Liver (tissue), 9 donors: ENCODE results near the gene NTNG2. TPM values are rescaled to one million over a fixed set of nuclear protein-coding genes. Genes with fewer than 3 reads are reported as not detected.

Experiments
- DNase-seq: peaks from one replicate; pipeline ENCODE4 v3.0.0-alpha.2; 2017; ENCODE audit warnings: low spot score
- H3K27ac ChIP-seq, 2 donors: one replicate each; pipeline ENCODE4 v1.7.0; 2013; ENCODE audit warnings: inconsistent platforms in 2 of 2, low read length in 2 of 2, control low read depth in 1 of 2, low read depth in 1 of 2, mild to moderate bottlenecking in 1 of 2
- H3K27me3 ChIP-seq, 4 donors: one replicate each; pipeline versions ENCODE4 v1.6.1 to v1.7.0; 2013; ENCODE audit warnings: low read length in 3 of 4, inconsistent platforms in 1 of 4, mild to moderate bottlenecking in 1 of 4, moderate library complexity in 1 of 4; ENCODE audit not compliant: control insufficient read depth in 4 of 4, insufficient read depth in 4 of 4
- H3K36me3 ChIP-seq, 4 donors: one replicate each; pipeline versions ENCODE4 v1.6.1 to v1.7.0; 2013; ENCODE audit warnings: low read length in 3 of 4, mild to moderate bottlenecking in 3 of 4, low read depth in 1 of 4, moderate library complexity in 1 of 4; ENCODE audit not compliant: control insufficient read depth in 4 of 4, insufficient read depth in 3 of 4
- H3K4me1 ChIP-seq, 4 donors: one replicate each; pipeline versions ENCODE4 v1.6.1 to v1.7.0; 2013; ENCODE audit warnings: low read length in 3 of 4, mild to moderate bottlenecking in 3 of 4, moderate library complexity in 1 of 4; ENCODE audit not compliant: control insufficient read depth in 4 of 4, insufficient read depth in 4 of 4
- H3K4me3 ChIP-seq, 3 donors: one replicate each; pipeline versions ENCODE4 v1.6.1 to v1.7.0; 2013; ENCODE audit warnings: low read length in 3 of 3, control low read depth in 1 of 3, low read depth in 1 of 3, mild to moderate bottlenecking in 1 of 3
- H3K9ac ChIP-seq, 2 donors: one replicate each; pipeline ENCODE4 v1.7.0; 2013; ENCODE audit warnings: low read length in 2 of 2, mild to moderate bottlenecking in 2 of 2, moderate library complexity in 2 of 2, control low read depth in 1 of 2, low read depth in 1 of 2
- H3K9me3 ChIP-seq, 4 donors: one replicate each; pipeline versions ENCODE4 v1.6.1 to v1.7.0; 2013; ENCODE audit warnings: low read length in 3 of 4; ENCODE audit not compliant: control insufficient read depth in 4 of 4
- ATF3 ChIP-seq: IDR thresholded peaks from 2 replicates; pipeline ENCODE4 v1.6.1; 2016; ENCODE audit warnings: antibody characterized with exemption
- CTCF ChIP-seq: fragments of 150-350 bp; IDR thresholded peaks from 2 replicates; pipeline ENCODE4 v1.5.1; 2017; ENCODE audit warnings: improper control_type of control experiment, low read depth, low read length; ENCODE audit not compliant: missing input control
- EGR1 ChIP-seq, 2 donors: IDR thresholded peaks; 2 replicates each; pipeline ENCODE4 v1.6.1; 2016 to 2018; ENCODE audit warnings: antibody characterized with exemption in 2 of 2, low read depth in 2 of 2
- FOXA1 ChIP-seq: IDR thresholded peaks from 2 replicates; pipeline ENCODE4 v1.6.1; 2016; ENCODE audit warnings: antibody characterized with exemption
- FOXA2 ChIP-seq: IDR thresholded peaks from 2 replicates; pipeline ENCODE4 v1.6.1; 2016; ENCODE audit warnings: antibody characterized with exemption
- GABPA ChIP-seq, 2 donors: IDR thresholded peaks in 1 of 2; conservative IDR thresholded peaks in 1 of 2; 2 replicates each; pipeline ENCODE4 v1.6.1; 2016; ENCODE audit warnings: antibody characterized with exemption in 2 of 2, mild to moderate bottlenecking in 1 of 2, moderate library complexity in 1 of 2
- HNF4A ChIP-seq, 2 donors: conservative IDR thresholded peaks; 2 replicates each; pipeline ENCODE4 v1.6.1; 2016; ENCODE audit warnings: antibody characterized with exemption in 2 of 2, mild to moderate bottlenecking in 2 of 2
- HNF4G ChIP-seq: IDR thresholded peaks from 2 replicates; pipeline ENCODE4 v1.6.1; 2016; ENCODE audit warnings: antibody characterized with exemption
- JUND ChIP-seq, 2 donors: IDR thresholded peaks; 2 replicates each; pipeline ENCODE4 v1.6.1; 2016; ENCODE audit warnings: antibody characterized with exemption in 2 of 2
- NR2F2 ChIP-seq: IDR thresholded peaks from 2 replicates; pipeline ENCODE4 v1.6.1; 2016; ENCODE audit warnings: antibody characterized with exemption
- RAD21 ChIP-seq, 2 donors: IDR thresholded peaks; 2 replicates each; pipeline ENCODE4 v1.6.1; 2016; ENCODE audit warnings: antibody characterized with exemption in 2 of 2, mild to moderate bottlenecking in 2 of 2
- REST ChIP-seq: IDR thresholded peaks from 2 replicates; pipeline ENCODE4 v1.6.1; 2016; ENCODE audit warnings: antibody characterized with exemption, mild to moderate bottlenecking
- RXRA ChIP-seq, 2 donors: IDR thresholded peaks; 2 replicates each; pipeline ENCODE4 v1.6.1; 2017 to 2018; ENCODE audit warnings: antibody characterized with exemption in 2 of 2, mild to moderate bottlenecking in 1 of 2
- SP1 ChIP-seq: IDR thresholded peaks from 2 replicates; pipeline ENCODE4 v1.6.1; 2018; ENCODE audit warnings: antibody characterized with exemption, mild to moderate bottlenecking
- TAF1 ChIP-seq: conservative IDR thresholded peaks from 2 replicates; pipeline ENCODE4 v1.6.1; 2016; ENCODE audit warnings: antibody characterized with exemption, mild to moderate bottlenecking
- YY1 ChIP-seq: IDR thresholded peaks from 2 replicates; pipeline ENCODE4 v1.6.1; 2016; ENCODE audit warnings: antibody characterized with exemption, mild to moderate bottlenecking
- ZBTB33 ChIP-seq: IDR thresholded peaks from 2 replicates; pipeline ENCODE4 v1.6.1; 2016; ENCODE audit warnings: antibody characterized with exemption
- WGBS: extraction: QIAGEN DNeasy Blood & Tissue Kit; methylation state at CpG from one replicate; pipeline ENCODE4 v1.1.7; 2013; 5-methylcytosine and 5-hydroxymethylcytosine counted together
- polyA plus RNA-seq, 2 donors: library from polyadenylated mRNA; stranded (reverse) in 1 of 2; unstranded in 1 of 2; fragments of 200-250 nt in 1 of 2; fragments of >200 nt in 1 of 2; fragmentation: Nextera tagmentation in 1 of 2; extraction: Ambion mirVana in 1 of 2; gene quantifications; one replicate each; pipeline versions ENCODE4 v1.2.1 to v1.2.3, GENCODE V29; 2013 to 2015
- total RNA-seq, 2 donors: library from RNA; depleted of rRNA; stranded (reverse); fragments of >200 nt; gene quantifications; one replicate each; pipeline ENCODE4 v1.2.3, GENCODE V29; 2014
- donor health status: healthy.
- donor health status: healthy.
- donor health status: healthy.
- donor health status: healthy.
- donor health status: healthy.

Gene NTNG2
- total and polyA plus RNA-seq, 4 donors, result 0.12 to 0.42 (median 0.28) TPM; not detected in 1

- peaks cover 0 to 7% (median 0%) of the 10 kb centered on the region in 4 donors for H3K27me3 ChIP-seq
- H3K36me3 ChIP-seq, result no peaks in the 10 kb centered on the region
- no peak for TF ChIP-seq HNF4G
- TF ChIP-seq HNF4A (conservative IDR thresholded peaks at IDR 0.05), result no peak
- TF ChIP-seq CTCF, result no peak
- TF ChIP-seq NR2F2, result no peak
- TF ChIP-seq FOXA1, result no peak
- no peak for TF ChIP-seq TAF1
- no peak for TF ChIP-seq YY1
- no peak for TF ChIP-seq GABPA (IDR thresholded peaks at IDR 0.05 in 1 of 2, conservative IDR thresholded peaks at IDR 0.05 in 1 of 2)
- TF ChIP-seq SP1, result no peak
- no peak for TF ChIP-seq FOXA2
- TF ChIP-seq JUND (IDR thresholded peaks at IDR 0.05), result no peak
- TF ChIP-seq REST, result no peak
- TF ChIP-seq ATF3, result no peak
- TF ChIP-seq RXRA (IDR thresholded peaks at IDR 0.05), result no peak
- no peak for TF ChIP-seq EGR1 (IDR thresholded peaks at IDR 0.05; ENCODE audit: low read depth in 2 of 2)
- no peaks in the 10 kb centered on the region for H3K9me3 ChIP-seq
- peaks cover 5 to 20% (median 9%) of the 10 kb centered on the region in 4 donors for H3K4me1 ChIP-seq
- peak overlapping the region; percentile 41 to 74 (median 69) for H3K4me3 ChIP-seq
- 3% methylated on average over 33 of the region's 33 CpGs for WGBS
- DNase-seq, result no peak
- peak overlapping the region in 1 of 2 donors; percentile 16 for H3K27ac ChIP-seq
- no peak overlapping the region for H3K9ac ChIP-seq
Observed at GRCh38 chr9:132241483-132241839, 79.6 kb downstream of the NTNG2 start.

- peak overlapping the region in 1 of 2 donors; percentile 16 for H3K27ac ChIP-seq
- peaks cover 5 to 20% (median 9%) of the 10 kb centered on the region in 4 donors for H3K4me1 ChIP-seq
- H3K36me3 ChIP-seq, result no peaks in the 10 kb centered on the region
- WGBS, result 1% methylated on average over 81 of the region's 81 CpGs
- H3K9me3 ChIP-seq, result no peaks in the 10 kb centered on the region
- TF ChIP-seq HNF4A (conservative IDR thresholded peaks at IDR 0.05) (no peak), ZBTB33 (no peak), HNF4G (no peak), RAD21 (IDR thresholded peaks at IDR 0.05) (no peak), GABPA (IDR thresholded peaks at IDR 0.05 in 1 of 2, conservative IDR thresholded peaks at IDR 0.05 in 1 of 2) (no peak), FOXA1 (no peak), RXRA (IDR thresholded peaks at IDR 0.05) (no peak)
- H3K27me3 ChIP-seq, result peaks cover 0 to 7% (median 0%) of the 10 kb centered on the region in 4 donors
- no peak for DNase-seq
- H3K9ac ChIP-seq, result no peak overlapping the region
- peak overlapping the region; percentile 23 to 74 (median 69) for H3K4me3 ChIP-seq
Observed at GRCh38 chr9:132241840-132242620, 80.2 kb downstream of the NTNG2 start.
